Measurements from ENCODE around the gene ROS1.

GRCh38 chr6:117306227-117306790, 119.4 kb downstream of the ROS1 start:
- TF ChIP-seq SIN3A (IDR thresholded peaks at IDR 0.05; ENCODE audit: borderline replicate concordance, insufficient read depth, low read length) (no peak), REST (IDR thresholded peaks at IDR 0.05; ENCODE audit: insufficient read depth in 1 of 2, low read depth in 2 of 2, low read length in 2 of 2) (no peak), TAF1 (IDR thresholded peaks at IDR 0.05; ENCODE audit: borderline replicate concordance, insufficient read depth, low read length) (no peak), POLR2AphosphoS5 (IDR thresholded peaks at IDR 0.05; ENCODE audit: low read depth, low read length) (no peak)

All from PFSK-1 (cell line).